AG04450 (cell line): Measurements from ENCODE around the gene ENTR1. TPM values are rescaled to one million over a fixed set of nuclear protein-coding genes. Genes with fewer than 3 reads are reported as not detected.

Experiments used
- CTCF ChIA-PET: fragments of 300-600, 350-600 bp; formaldehyde crosslinking; extraction: SDS; loops from one replicate; lab custom pipeline; 2022; ENCODE audit warnings: antibody characterized with exemption, inconsistent platforms; lab: Charles Lee
- POLR2A ChIA-PET: fragments of 350-600 bp; formaldehyde crosslinking; extraction: SDS; loops from one replicate; lab custom pipeline; 2021; ENCODE audit warnings: antibody characterized with exemption, inconsistent platforms; lab: Yijun Ruan, JAX
- DNase-seq: peaks from one replicate; pipeline ENCODE4 v3.0.0-alpha.2; 2011; ENCODE audit warnings: low read depth, low spot score
- H3K27ac ChIP-seq: one replicate; pipeline ENCODE4 v1.5.1; 2012; ENCODE audit warnings: low read depth, low read length, control low read depth
- H3K27me3 ChIP-seq: one replicate; pipeline ENCODE4 v1.6.0; 2012; ENCODE audit warnings: low read length; ENCODE audit not compliant: control insufficient read depth, insufficient read depth
- H3K4me3 ChIP-seq: 2 replicates; pipeline ENCODE4 v1.5.1; 2011; ENCODE audit warnings: mild to moderate bottlenecking, low read depth, low read length, control low read depth
- H3K9me3 ChIP-seq: 2 replicates; pipeline ENCODE4 v1.5.1; 2012; ENCODE audit warnings: low read length; ENCODE audit not compliant: control insufficient read depth, insufficient read depth
- polyA plus RNA-seq: library from polyadenylated mRNA; depleted of rRNA; stranded (reverse); fragments of >200 nt; gene quantifications from 2 replicates; pipeline ENCODE4 v1.2.3, GENCODE V29; 2011
- TF ChIP-seq, protein P1 (sequence below): IDR thresholded peaks from 2 replicates; pipeline ENCODE4 v1.5.1; 2011; ENCODE audit warnings: low read depth, low read length, control low read depth, inconsistent platforms

The ENTR1 gene
- polyA plus RNA-seq, 1 experiment: 31.5 TPM

DNA sequence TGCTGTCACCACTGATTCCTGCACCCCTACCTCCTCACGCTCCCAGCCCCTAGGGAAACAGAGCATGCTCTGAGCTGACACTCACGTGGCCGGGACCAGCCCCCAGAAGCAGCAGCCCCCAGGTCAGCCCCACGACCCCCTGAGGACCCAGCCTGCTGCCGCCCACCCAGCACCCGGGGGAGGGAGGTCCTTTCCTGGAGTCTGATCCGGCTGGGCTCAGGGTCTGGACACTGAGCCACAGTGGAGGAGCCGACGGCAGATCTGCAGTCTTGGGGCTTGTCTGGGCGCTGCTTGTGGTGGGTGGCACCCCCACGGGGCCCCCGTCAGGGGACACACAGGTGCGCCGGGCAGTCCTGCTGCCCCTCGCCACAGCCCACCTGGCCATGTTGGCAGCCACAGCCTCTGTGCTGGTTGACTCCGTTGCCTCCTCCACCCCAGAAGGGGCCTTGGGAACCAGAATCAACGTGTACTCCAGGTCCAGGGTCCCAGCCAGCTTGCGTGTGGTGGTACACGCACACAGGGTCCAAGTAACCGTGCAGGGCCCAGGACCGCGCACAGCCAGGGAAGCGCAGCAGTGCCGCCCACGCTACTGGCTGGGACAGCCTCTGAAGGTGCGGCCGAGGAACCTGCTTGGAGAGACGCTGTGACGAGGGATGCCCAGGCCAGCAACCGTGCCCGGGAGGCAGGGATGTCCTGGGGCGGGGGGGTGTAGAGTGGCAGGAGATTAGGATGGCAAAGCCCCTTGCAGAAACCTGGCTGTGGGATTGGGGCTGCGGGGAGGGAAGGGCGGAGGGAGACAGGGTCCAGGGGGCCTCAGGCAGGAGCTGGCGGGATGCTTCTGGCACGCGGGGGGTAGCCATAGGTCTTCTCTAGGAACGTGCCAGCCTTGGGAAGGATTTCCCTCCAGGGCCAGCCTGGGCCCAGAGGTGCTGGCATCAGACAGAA, 50.4 kb downstream of the ENTR1 start:
- Histone ChIP-seq H3K9me3 (peaks cover 9% of the 10 kb centered on the region; the same call in 1 of the 2 replicates), H3K27me3 (no peaks in the 10 kb centered on the region), H3K4me3 (no peak overlapping the region), H3K27ac (peak overlapping the region; percentile 77)
- DNase-seq: no peak
- POLR2A ChIA-PET: interaction anchor here (3.9 kb wide), 1 partner anchor 13 kb away, joined by 22 read pairs; no protein-coding TSS in a partner anchor
- CTCF ChIA-PET: no interaction called here
- TF ChIP-seq, protein P1, sequence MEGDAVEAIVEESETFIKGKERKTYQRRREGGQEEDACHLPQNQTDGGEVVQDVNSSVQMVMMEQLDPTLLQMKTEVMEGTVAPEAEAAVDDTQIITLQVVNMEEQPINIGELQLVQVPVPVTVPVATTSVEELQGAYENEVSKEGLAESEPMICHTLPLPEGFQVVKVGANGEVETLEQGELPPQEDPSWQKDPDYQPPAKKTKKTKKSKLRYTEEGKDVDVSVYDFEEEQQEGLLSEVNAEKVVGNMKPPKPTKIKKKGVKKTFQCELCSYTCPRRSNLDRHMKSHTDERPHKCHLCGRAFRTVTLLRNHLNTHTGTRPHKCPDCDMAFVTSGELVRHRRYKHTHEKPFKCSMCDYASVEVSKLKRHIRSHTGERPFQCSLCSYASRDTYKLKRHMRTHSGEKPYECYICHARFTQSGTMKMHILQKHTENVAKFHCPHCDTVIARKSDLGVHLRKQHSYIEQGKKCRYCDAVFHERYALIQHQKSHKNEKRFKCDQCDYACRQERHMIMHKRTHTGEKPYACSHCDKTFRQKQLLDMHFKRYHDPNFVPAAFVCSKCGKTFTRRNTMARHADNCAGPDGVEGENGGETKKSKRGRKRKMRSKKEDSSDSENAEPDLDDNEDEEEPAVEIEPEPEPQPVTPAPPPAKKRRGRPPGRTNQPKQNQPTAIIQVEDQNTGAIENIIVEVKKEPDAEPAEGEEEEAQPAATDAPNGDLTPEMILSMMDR: no peak

- ChIA-PET CTCF (no interaction called here), POLR2A (no interaction called here)
- H3K27ac ChIP-seq: no peak overlapping the region
- no peak overlapping the region for H3K4me3 ChIP-seq
- peaks cover 2% of the 10 kb centered on the region; the same call in 1 of the 2 replicates for H3K9me3 ChIP-seq
- no peaks in the 10 kb centered on the region for H3K27me3 ChIP-seq
- TF ChIP-seq, protein P1: no peak
- DNase-seq: no peak
These were observed 51.5 kb downstream of the ENTR1 start for GRCh38 chr9:136358888-136359287.

DNA sequence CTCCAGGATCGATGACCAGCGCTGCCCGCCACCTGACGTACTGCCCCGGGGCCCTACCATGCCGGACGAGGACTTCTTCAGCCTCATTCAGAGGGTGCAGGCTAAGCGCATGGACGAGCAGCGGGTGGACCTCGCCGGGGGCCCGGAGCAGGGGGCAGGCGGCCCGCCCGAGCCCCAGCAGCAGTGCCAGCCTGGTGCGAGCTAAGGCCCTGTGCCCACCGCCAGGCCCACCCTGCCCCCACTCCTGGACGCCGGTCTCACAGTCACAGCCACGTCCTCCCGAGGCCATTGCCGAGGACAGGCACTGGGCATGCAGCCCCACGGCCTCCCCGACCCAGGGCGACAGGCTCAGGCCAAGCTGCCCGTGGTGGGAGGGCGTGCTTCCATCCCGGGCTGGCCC, 52.4 kb downstream of the ENTR1 start:
- no peaks in the 10 kb centered on the region; the same call in 1 of the 2 replicates for H3K9me3 ChIP-seq
- H3K27ac ChIP-seq: no peak overlapping the region
- ChIA-PET POLR2A (no interaction called here), CTCF (no interaction called here)
- H3K4me3 ChIP-seq: no peak overlapping the region
- TF ChIP-seq, protein P1: no peak
- no peaks in the 10 kb centered on the region for H3K27me3 ChIP-seq
- DNase-seq: no peak

DNA sequence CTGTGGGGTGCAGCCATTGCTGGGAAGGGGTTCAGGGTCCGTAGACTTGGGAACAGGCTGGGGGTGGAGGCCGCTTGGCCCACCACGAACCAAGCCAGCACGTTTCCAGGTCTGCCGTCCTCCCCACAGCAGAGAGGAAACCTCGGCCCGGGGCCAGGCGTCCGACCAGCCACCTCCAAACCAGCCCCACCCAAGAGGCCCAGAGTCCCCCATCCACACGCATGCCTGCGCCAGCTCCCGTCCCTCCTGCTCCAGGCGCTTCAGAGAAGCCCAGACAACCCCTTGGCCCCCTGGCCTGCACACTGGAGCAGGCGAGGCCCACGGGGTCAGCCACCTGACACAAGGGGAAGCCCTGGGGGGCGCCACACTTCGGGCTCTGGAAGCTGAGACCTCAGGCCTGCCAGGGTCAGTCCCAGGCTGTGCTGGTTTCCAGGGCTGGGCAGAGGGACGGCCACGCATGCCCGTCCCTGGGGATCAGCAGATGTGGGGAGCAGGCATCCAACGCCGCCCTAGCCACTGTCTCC, 53.1 kb downstream of the ENTR1 start:
- CTCF ChIA-PET: no interaction called here
- no peak for DNase-seq

More for the DNA sequence above, 53.1 kb downstream of the ENTR1 start:
- POLR2A ChIA-PET: no interaction called here
- Histone ChIP-seq H3K4me3 (no peak overlapping the region), H3K27me3 (no peaks in the 10 kb centered on the region), H3K9me3 (no peaks in the 10 kb centered on the region; the same call in 1 of the 2 replicates), H3K27ac (no peak overlapping the region)
- TF ChIP-seq, protein P1: no peak
